ENCODE data around the gene POMT1.
"Not testable (repeated sequence)": the region's sequence is repeated elsewhere in the genome, so short reads cannot be mapped to it uniquely, and the experiment has no call there.

The POMT1 gene

DNA sequence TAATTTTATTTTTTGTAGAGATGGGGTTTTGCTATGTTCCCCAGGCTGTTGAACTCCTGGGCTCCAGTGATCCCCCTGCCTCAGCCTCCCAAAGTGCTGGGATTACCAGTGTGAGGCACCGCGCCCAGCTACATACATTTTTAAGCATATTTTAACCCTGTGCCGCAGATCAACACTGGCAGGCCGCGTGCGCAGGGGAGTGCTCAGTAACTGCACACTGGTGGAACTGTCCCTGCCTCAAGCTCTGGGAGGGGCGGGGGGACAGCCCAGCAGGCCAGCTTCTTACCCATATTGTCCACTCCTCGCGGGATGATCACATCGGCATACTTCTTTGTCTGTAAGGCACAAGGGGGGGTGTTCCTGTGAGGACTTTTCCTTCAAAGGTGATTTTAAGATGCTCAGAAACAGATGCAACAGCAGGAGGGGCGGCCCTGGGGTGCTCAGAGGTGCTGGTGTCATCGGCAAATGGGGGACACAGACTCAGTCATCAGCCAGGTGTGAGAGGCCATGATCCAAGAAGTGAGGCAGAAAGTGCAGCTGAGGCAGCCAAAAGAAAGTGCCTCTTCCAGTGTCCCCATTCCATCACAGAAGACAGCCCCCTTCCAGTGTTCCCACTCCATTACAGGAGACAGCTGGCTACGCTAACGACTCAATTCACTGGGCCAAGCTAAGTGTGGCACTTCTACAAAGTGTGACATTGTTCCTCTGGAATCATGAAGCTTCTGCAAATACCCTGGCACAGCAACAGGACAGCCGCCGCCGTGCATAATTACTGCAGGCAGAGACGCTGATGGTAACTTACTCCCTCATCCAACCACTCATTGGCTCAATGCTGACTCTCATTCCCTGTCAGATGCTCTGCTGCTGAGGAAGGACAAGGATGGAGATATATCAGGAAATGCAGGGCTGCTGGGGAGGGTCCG is 23.2 kb downstream of the POMT1 start:
- no peak for DNase-seq (ENCODE audit: low read depth)

DNA sequence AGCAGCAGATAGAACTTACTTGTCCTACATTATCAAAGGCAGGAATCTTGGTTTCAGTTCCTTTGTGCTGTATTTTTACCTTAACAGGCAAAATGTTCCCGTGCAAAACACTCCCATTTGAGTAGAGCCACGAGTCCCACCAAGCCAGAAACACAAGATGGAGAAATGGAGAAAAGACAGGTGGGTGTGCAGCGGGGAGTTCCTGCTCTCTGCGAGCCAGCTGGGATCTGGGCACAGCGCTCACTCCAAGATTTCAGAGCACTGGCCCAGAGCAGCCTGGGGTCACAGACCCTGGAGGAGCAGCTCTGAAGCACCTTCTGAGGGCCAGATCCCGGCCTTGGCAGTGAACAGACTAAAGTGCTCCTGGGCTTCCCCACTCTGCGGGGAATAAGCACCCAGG is 25.5 kb downstream of the POMT1 start:
- DNase-seq (ENCODE audit: low read depth), result no peak

- DNase-seq (ENCODE audit: low read depth), result no peak
These were observed 26.3 kb downstream of the POMT1 start for GRCh38 chr9:131528886-131529505.

- DNase-seq (ENCODE audit: low read depth), result no peak
These were observed 27.2 kb downstream of the POMT1 start for GRCh38 chr9:131529597-131530545.

DNA sequence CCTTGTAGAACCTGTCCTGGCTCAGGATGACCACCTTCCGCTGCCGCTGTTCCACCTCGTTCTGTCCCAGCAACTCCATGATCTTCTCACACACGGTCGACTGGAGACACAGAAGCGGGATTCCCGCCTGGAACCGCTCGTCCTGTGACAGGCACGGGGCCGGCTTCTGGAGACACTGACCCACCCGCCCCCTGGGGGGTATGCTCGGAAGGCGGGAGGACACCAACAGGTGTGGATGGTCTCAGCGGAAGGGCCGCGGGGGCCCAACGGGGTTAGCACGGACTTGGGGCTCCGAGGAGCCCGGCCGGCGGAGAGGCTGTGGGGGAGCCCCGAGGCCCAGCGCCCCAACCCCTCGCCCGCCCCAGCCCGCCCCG is 27.8 kb downstream of the POMT1 start:
- no peak for DNase-seq (ENCODE audit: low read depth)

- peak; percentile 59 for DNase-seq (ENCODE audit: low read depth)
These were observed 28.5 kb downstream of the POMT1 start, which contains the start of gene UCK1 for GRCh38 chr9:131530920-131531832. UCK1 (minus strand) TSS chr9:131531263; CDS start chr9:131531174, 89 bp downstream.

- no peak for DNase-seq (ENCODE audit: low read depth)
These were observed 32.1 kb downstream of the POMT1 start for GRCh38 chr9:131534721-131535237.

DNA sequence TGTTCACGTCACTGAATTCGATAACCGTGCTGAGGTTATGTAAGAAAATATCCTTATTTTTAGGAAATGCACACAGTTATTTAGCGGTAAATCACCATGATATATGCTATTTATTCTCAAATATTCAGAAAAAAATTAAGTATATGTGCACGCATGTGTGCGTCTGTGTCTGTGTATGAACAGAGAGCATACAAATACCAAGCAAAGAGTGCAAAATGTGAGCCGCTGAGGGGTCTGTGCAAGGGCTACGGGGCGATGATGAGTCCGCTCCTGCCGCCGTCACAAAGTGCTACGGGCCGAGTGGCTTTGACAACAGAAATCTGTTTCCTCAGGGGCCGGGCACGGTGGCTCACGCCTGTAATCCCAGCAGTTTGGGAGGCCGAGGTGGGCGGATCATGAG is 35.2 kb downstream of the POMT1 start:
- DNase-seq (ENCODE audit: low read depth), result no peak

DNA sequence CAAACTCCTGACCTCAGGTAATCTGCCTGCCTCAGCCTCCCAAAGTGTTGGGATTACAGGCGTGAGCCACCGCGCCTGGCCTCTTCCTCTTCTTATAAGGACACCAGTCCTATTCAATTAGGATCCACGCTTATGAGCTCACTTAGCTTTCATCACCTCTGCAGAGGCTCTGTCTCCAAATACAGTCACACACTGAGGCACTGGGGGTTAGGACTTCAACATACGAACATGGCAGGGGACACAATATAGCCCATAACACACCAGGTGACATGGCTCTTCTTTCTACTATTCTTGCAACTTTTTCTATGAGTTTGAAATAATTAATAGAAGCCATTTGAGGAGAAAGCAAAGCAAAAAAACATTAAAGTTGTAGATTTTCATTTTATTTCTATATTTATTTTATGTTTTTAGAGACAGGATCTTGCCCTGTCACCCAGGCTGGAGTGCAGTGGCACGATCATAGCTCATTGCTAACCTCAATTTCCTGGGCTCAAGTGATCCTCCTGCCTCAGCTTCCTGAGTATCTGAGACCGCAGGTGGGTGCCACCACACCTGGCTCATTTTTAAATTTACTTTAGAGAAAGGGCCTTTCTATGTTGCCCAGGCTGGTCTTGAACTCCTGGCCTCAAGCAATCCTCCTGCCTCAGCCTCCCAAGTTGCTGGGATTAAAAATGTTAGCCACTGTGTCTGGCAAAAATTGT is 36.7 kb downstream of the POMT1 start:
- no peak for DNase-seq (ENCODE audit: low read depth)

GRCh38 chr9:131543141-131543540 is 40.4 kb downstream of the POMT1 start:
- DNase-seq (ENCODE audit: low read depth), result no peak

- no peak for DNase-seq (ENCODE audit: low read depth)
These were observed 42.5 kb downstream of the POMT1 start, which contains the start of gene PRRT1B for GRCh38 chr9:131545003-131545785. PRRT1B (plus strand) TSS chr9:131545523; CDS start chr9:131545616, 93 bp downstream.

DNA sequence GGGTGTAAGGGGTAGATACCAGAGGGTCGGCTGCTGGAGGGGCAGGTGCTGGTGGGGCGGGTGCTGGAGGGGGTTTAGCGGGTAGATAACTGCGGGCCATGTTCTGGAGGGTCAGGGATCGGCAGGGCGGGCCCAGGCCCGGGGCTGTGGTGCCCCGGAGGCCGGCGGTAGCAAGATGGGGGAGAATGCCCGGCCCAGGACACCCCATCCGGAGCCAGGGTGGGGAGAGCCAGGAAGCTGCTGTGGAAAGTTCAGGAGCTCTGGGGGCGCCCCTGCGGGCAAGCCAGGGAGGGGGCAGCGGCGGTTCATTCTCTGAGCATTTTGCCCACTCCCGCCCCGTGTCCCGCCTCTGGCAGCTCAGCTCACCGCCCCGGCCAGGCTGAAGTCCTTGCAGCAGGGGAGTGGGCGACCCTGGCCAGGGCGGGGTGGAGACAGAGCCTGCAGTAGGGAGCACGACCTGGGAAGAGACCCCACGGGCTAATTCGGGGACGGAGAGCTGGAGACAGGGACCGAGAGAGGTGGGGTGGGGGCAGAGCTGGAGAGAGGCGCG is 43.1 kb downstream of the POMT1 start:
- DNase-seq (ENCODE audit: low read depth), result no peak

- no peak for DNase-seq (ENCODE audit: low read depth)
These were observed 43.8 kb downstream of the POMT1 start for GRCh38 chr9:131546336-131547084.

GRCh38 chr9:131549186-131549585 is 46.5 kb downstream of the POMT1 start:
- not testable (repeated sequence) for DNase-seq (ENCODE audit: low read depth)

DNA sequence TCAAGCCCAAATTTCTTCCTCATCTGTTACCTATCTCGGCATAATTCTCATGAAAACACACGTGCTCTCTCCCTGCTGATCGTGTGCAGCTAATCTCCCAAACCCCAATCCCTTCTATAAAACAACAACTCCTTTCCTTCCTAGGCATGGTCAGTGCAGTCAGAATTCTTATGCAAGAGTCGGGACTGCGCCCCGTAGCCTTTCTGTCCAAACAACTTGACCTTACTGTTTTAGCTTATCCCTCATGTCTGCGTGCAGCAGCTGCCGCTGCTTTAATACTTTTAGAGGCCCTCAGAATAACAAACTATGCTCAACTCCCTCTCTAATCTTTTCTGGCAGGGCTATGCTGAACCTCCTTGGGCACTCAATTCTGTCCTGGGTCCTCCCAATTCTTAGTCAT is 47.7 kb downstream of the POMT1 start:
- DNase-seq (ENCODE audit: low read depth), result not testable (repeated sequence)

DNA sequence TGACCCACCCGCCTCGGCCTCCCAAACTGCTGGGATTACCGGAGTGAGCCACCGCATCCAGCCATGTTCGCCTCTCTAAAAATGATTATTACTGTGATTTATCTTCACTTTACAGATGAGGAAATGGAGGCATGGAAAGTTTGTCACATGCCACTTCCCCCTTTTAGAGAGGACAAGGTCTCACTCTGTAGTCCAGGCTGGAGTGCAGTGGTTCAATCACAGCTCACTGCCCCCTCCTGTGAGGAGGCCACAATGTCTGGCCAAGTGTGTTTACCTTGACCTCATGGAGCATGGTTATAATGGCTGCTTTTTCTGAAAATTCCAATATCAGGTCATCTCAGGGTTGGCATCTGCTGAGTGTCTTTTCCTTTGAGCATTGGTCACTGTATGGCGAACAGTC is 49.3 kb downstream of the POMT1 start:
- no peak for DNase-seq (ENCODE audit: low read depth)

DNA sequence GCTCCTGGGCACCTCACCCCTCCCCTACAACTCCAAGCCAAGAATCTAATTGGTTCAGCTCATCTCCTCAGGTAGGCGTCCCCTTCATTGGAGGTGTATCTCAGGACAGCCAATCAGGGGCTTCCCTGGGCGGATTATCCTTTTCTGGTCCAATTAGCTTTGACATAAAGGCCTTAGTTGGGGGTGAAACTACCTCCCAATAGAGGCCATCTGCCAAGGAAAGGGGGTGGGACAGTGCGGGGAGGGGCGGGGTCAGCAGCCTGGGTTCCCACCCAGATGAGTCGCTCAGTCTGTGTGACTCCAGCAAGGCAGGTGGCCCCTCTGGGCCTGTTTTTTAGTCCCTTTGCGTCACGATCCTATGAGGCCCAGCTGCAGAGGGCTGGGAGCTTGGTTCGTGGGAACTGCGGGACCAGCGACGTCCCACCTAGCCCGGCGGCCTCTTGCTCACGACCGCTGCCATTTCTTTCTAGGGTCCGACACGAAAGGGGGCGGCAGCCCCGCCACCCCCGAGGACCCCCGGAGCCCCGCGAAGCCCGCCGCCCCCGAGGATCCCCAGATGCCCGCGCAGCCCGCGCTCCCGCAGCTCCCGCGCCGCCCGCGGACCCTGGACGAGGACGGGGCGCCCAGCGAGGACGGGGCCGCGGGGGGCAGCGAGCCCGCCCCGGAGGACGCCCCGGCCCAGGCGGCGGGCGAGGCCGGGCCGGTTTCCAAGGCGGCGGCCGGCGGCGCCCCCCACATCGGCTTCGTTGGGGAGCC is 51.5 kb downstream of the POMT1 start:
- DNase-seq (ENCODE audit: low read depth), result no peak
